Peyer's patch (tissue), 4 donors: ENCODE measurements around the gene TRABD.
"Not testable (repeated sequence)": the region's sequence is repeated elsewhere in the genome, so short reads cannot be mapped to it uniquely, and the experiment has no call there.

Experiments
- CTCF ChIP-seq, 6 experiments: fragments of 450-650 bp in 4 of 6; fragments of 200-600 bp in 2 of 6; sonication (generic) in 1 of 6; IDR thresholded peaks; one replicate each; pipeline ENCODE4 v1.5.1; 2017 to 2019; ENCODE audit warnings: antibody characterized with exemption in 6 of 6, mild to moderate bottlenecking in 3 of 6, moderate library complexity in 1 of 6
- POLR2A ChIP-seq, 2 donors: fragments of 450-650 bp; IDR thresholded peaks; one replicate each; pipeline ENCODE4 v1.5.1; 2017; ENCODE audit warnings: antibody characterized with exemption in 2 of 2, mild to moderate bottlenecking in 2 of 2, moderate library complexity in 2 of 2

- TF ChIP-seq CTCF, POLR2A (IDR thresholded peaks at IDR 0.05): not testable (repeated sequence)
These were observed 38.2 kb upstream of the TRABD start for GRCh38 chr22:50147258-50148165.
